Fibroblast of skin of right biceps (primary cell): ENCODE measurements around the gene CLIP2.
"Not testable (repeated sequence)": the region's sequence is repeated elsewhere in the genome, so short reads cannot be mapped to it uniquely, and the experiment has no call there.

ENCODE experiments used
- DNase-seq: peaks from one replicate; pipeline ENCODE4 v3.0.0-alpha.2; 2013

The CLIP2 gene

GRCh38 chr7:74338366-74339108, 49.3 kb downstream of the CLIP2 start:
- no peak for DNase-seq

- not testable (repeated sequence) for DNase-seq
Observed at GRCh38 chr7:74339648-74340047, 50.4 kb downstream of the CLIP2 start.

GRCh38 chr7:74343281-74344131, 54.3 kb downstream of the CLIP2 start:
- DNase-seq: peak; percentile 76

GRCh38 chr7:74344132-74344496, 54.9 kb downstream of the CLIP2 start:
- DNase-seq: peak; percentile 39

- no peak for DNase-seq
Observed at GRCh38 chr7:74344786-74345185, 55.6 kb downstream of the CLIP2 start.

- no peak for DNase-seq
Observed at GRCh38 chr7:74345970-74346369, 56.8 kb downstream of the CLIP2 start.

GRCh38 chr7:74349621-74350020, 60.4 kb downstream of the CLIP2 start:
- DNase-seq: no peak

- no peak for DNase-seq
Observed at GRCh38 chr7:74350751-74351150, 61.5 kb downstream of the CLIP2 start.

GRCh38 chr7:74351836-74352235, 62.6 kb downstream of the CLIP2 start:
- DNase-seq: no peak

- not testable (repeated sequence) for DNase-seq
Observed at GRCh38 chr7:74352551-74353138, 63.4 kb downstream of the CLIP2 start.

- no peak for DNase-seq
Observed at GRCh38 chr7:74354009-74354408, 64.8 kb downstream of the CLIP2 start.

GRCh38 chr7:74355091-74355490, 65.9 kb downstream of the CLIP2 start:
- DNase-seq: peak; percentile 87

GRCh38 chr7:74356589-74357315, 67.5 kb downstream of the CLIP2 start:
- DNase-seq: no peak

GRCh38 chr7:74360008-74360407, 70.8 kb downstream of the CLIP2 start:
- DNase-seq: no peak

- no peak for DNase-seq
Observed at GRCh38 chr7:74362266-74362665, 73.1 kb downstream of the CLIP2 start.

GRCh38 chr7:74364061-74364460, 74.9 kb downstream of the CLIP2 start:
- DNase-seq: no peak

- peak; percentile 67 for DNase-seq
Observed at GRCh38 chr7:74365322-74366022, 76.3 kb downstream of the CLIP2 start.

- DNase-seq: no peak
Observed at GRCh38 chr7:74371381-74372341, 82.5 kb downstream of the CLIP2 start.

GRCh38 chr7:74372511-74373111, 83.4 kb downstream of the CLIP2 start:
- peak; percentile 9 for DNase-seq

- no peak for DNase-seq
Observed at GRCh38 chr7:74373536-74373935, 84.3 kb downstream of the CLIP2 start.

- no peak for DNase-seq
Observed at GRCh38 chr7:74375726-74376220, 86.6 kb downstream of the CLIP2 start.
